HG03442 (cell line): ENCODE data around the gene GABARAP.
"Not testable (repeated sequence)": the region's sequence is repeated elsewhere in the genome, so short reads cannot be mapped to it uniquely, and the experiment has no call there.

ENCODE experiments used
- ATAC-seq: cut with Tn5 transposase; IDR thresholded peaks from one replicate; pipeline ENCODE4 v1.9.1; 2021; ENCODE audit warnings: mild to moderate bottlenecking, moderate library complexity; ENCODE audit not compliant: unreplicated experiment

GABARAP gene

DNA sequence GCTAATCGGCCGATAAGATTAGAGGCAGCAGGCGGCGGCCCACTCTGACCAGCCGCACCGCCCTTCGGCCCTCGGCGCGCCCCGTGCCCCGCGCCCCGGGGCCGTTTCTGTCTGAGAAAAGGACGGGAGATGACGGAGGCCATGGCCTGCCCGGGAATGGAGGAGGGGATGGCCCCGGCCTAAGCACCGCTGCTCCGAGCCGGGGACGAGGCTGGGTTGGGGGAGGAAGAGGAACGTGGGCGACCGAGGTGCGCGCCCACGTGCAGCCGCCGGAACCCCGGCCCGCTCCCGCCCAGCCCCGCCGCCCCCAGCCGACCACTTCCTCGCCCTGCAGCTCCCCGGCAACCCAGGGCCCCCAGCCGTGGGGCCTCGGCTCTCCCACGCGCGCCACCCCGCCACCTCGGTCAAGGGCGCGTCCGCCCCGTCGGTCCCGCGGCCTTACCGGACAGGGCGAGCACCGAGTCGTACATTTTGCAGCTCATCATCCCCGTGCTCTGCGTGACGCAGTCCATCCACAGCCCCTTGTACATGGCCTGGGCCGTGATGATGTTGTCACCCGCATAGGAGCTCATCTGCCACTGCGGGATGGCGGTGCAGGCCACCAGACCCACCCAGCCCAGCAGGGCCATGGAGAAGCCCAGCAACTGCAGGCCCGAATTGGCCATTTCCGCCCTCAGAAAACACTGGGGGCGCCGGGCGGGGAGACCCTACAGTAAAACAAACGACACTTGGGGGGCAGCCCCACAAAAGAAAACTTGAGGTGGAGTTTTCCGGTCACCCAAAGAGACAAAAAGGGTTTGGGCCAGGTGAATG lies 19.3 kb upstream of the GABARAP start:
- ATAC-seq = no peak

DNA sequence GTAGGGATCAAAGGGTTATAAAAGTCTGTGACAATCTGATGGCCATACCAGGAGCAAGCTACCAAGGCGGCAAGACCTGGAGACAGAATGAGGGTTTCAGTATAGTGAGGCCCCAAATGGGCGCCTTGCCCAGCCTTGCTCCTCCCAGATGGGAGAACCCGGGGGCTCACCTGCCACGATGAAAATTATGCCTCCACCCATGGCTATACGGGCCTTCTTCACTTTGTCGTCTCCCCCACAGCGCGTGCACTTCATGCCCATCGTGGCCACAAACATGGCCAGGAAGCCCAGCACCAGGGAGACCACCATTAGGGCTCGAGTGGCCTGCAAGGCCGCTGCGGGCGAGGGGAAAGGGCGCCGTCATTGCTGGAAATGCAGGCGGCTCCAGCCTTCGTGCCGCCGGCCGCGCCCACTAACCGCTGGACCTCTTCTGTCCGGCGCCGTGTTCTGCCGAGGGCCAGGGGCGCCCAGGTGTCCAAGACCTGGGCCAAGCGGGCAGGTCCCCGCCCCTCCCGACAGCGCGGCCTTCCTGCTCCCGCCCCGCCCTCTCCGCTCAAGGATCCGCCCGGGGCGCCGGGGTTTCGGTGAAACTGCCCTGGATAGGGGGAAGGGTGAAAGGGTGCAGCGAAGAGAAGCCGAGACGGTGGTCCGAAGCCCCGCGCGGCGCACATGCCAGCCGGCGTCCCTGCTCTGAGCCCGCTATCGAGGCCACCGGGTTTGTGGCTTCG lies 18.6 kb upstream of the GABARAP start:
- no peak for ATAC-seq

DNA sequence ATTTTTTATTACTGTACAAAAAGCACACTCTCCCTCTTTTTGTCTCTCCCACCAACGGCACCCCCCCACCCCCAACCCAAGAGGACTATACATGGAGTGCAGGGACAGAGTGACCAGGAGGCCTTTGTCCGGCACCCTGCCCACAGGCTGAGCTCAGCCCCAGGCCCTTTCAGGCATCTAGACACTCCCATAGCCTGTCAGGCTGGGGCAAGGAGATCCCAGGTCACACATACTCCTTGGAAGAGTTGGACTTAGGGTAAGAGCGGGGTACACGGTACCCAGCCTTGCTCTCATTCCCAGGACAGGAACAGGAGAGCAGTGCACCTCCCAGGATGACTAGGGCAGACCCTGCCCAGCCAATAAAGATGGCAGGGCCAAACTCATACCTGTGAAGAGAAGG lies 17.9 kb upstream of the GABARAP start:
- no peak for ATAC-seq

DNA sequence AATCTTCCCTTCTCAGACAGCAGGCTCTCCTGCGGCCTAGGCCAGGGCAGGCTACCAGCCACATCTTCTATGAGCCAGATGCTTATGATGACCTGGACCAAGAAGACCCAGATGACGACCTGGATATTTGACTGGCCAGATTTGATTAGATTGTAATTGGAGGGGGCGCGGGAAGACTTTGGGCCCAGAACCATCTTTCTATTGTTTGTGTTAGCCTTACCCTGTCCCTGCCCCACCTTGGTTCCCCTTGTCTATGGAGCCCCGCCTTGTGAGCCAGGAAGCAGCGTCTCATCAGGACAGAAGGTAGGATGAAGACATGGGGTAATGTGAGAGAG lies 17.3 kb upstream of the GABARAP start:
- no peak for ATAC-seq

DNA sequence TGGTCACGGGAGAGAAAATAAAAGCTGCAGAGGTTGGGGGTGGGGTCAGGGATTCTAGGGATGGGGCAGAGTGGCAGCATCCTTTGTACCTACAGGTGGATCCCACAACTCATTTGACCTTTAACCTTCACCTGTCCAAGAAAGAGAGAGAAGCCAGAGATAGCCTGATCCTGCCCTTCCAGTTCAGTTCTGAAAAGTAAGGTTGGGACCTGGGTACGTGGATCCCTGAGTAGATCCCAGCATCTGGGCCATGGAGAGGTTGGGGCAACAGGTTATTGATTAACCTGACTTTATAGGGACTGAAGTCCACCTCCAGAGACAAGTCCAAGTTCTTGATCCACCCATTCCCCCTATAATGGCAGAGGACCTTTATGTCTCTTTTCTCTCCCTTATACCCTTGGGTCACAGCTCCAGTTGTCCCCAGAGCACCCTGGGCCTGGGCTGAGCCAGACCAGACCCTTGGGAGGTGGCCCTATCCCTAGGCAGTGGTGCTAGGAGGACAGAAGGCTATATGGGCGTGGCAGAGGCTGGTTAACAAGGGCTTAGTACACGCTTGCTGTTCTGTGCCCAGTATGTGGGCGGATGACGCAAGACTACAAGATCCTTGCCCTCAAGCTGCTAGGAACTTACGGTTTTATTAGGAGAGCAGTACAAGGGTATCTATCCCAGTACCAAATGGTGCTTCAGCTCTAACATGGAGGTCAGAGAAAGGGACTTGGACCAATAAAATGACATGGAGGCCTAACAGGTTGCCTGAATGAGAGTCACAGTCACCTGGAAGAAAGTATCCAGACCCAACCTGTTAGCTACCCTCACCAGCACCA lies 16.7 kb upstream of the GABARAP start:
- ATAC-seq = no peak

DNA sequence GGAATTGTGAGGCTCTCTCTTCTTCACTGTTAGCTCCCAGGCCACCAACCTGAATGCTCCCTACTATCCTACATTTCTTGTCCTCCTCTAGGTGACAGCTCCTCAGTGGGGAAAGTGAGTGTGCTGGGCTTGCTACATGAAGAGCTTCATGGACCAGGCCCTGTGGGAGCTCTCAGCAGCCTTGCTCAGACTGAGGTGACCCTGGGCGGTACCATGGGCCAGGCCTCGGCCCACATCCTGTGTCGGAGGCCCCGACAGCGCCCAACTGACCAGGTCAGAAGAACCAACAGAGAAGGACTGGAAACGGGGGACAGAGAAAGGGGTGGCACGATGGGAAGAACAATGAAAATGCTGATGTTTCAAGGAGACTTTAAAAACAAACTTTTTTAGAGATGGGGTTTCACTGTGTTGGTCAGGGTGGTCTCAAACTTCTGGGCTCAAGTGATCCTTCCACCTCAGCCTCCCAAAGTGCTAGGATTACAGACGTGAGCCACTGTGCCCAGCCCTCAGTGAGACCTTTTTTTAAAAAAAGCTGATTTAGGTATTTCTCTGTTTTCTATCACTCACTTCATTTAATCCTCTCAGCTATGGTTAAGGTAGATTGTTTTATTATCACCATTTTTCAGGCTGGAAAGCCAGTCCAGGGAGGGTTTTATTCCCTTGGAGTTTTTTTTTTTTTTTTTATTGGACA lies 14.7 kb upstream of the GABARAP start:
- ATAC-seq = no peak

DNA sequence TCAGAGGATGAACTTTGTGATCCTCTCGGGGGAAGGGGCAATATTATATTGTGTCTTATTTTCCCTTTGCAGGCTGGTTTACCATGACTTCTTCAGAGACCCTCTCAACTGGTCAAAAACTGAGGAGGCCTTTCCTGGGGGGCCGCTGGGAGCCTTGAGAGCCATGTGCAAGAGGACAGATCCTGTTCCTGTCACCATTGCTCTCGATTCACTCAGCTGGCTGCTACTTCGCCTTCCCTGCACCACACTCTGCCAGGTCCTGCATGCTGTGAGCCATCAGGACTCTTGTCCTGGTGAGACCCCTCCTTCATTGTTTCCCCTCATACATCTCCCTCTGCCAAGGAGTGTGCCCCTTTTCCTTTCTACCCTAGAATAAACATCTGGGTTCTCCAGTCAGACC lies 12.3 kb upstream of the GABARAP start:
- ATAC-seq = no peak

DNA sequence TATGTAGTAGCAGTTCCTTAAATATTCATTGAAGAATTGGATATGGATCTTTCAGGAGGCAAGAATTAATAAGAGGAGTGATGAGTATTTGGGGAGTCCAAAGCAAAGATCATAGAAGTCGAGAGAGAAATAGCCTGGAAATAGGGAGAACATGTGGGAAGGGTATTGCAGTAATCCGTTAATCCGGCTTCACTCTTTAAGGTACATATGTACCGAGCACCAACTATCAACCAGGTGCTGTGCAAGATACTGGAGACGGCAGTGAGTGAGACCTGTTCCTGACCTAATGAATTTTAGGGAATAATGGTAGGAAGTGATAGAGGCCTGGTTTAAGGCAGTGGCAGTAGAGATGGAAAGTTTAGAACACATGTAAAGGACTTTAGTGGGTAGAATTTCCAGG lies 10.8 kb upstream of the GABARAP start:
- ATAC-seq = no peak

DNA sequence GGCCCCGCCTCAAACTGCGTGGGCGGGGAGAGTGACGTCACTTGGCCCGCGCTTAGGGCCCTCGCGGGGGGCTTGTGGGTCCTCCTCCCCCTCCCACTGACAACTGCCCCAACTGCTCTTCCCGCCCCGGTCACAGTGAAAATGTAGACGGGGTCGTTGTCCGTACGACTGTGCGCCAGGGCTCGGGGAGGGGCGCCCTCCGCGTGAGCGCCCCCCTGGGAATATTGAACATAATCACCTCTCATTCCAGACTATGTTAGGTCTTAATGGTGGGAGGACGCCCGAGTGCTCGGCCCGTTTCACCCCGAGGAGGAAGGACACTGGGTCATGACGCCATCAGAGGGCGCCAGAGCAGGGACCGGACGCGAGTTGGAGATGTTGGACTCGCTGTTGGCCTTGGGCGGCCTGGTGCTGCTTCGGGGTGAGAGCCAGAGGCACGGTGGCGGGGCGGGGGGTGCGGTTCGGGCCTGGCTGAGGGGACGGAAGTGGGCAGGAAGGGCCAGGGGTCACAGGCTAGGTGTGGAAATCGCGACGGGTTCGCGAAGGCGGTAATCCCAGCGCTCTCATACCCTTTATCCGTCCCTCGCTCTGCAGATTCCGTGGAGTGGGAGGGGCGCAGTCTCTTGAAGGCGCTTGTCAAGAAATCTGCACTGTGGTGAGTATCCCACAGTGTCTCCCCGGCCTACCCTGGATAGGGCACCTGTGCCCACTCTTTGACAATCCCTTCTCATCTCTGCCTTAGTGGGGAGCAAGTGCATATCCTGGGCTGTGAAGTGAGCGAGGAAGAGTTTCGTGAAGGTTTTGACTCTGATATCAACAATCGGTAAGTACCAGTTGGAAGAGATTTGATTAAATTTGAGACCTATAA lies 10.2 kb upstream of the GABARAP start, which contains the start of gene ELP5:
ELP5 (plus strand) TSS at position 40 of the 868 bp plus-strand sequence; CDS start at position 376, 336 bp downstream.
- ATAC-seq = peak; percentile 57

DNA sequence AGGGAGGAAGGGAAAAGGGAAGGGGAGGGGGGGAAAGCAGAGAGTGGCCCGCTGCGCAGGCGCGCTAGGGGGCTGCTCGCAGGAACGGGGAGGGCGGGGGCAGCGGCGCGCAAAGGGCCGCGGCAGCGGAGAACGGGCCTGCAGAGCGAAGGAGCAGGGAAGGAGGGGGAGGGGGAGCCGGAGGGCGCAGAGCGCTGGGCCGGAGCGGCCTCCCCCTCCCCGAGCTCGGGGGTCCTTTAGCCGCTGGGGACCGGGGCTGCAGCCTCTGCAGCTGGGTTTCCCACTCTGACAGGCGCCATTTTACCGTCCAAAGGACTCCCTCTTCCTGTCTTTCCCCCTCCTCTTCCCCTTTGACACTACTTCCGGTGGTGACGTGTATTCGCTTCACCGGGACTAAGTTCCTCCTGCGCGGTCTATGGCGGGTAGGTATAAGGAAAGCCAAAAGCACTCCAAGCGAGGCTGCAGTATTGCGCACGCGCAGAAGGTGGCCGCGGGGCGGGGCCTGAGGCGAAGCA lies 9.5 kb upstream of the GABARAP start, which contains the start of gene CTDNEP1:
CTDNEP1 (minus strand) TSS at position 74 of the 515 bp plus-strand sequence. CDS start 438 bp downstream, outside the sequence.
- ATAC-seq = peak; percentile 73

DNA sequence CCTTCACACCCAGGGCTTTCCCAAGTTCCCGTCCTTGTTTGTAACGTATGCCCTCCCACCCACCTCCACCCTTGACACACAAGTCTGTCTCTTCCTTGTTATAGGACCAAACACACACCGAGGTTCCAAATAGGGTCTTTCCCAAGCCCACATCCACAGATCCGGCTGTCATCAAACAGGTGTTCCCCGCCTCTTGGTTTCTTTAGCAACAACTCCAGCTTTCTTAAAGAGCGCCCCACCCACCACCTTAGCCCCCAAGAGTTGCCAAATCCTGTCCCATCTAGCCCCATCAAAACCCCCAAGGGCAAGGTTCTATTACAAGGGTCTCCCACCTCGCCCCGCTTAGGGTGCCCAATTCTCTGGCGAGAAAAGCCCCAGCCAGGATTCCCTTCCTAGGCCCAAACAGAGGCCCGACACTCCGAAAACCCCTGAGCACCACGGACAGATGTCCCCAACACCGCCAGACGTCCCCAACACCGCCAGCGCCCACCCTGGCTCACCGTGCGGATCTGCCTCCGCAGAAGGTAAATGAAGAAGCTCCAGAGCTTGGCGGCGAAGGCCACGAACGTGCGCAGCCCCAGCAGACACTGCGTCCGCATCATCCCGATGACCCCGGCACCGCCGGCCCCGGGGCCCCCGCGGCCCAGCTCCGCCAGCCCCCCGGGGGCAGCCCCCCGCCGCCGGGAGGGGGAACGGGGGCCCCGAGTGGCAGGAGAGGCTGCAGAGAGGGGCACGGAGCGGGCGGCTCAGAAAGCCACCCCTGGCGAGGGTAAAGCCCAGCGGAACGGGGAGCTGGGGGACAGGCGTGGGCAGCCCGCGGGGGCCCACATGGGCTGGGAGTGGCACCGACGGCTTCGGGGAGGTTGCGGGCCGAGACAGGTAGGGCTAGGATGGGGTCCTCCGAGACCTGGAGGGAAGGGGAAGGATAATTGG lies 8.7 kb upstream of the GABARAP start:
- no peak for ATAC-seq

DNA sequence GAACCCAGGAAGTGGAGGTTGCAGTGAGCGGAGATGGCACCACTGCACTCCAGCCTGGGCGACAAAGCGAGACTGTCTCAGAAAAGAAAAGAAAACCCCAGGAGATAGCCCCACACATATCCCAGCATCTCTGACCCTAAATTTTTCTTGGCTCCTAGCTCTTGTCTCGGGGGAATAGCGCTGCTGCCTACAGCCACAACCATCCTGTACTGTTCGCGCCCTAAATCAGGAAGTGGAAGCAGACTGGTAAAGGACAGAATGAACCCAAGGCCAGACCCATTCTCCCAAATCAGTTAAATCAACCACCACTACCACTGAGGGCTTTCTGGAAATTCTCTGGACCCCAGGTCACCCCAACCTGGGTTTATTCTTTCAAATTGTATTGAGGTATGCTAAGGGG lies 7.6 kb upstream of the GABARAP start:
- ATAC-seq = no peak

DNA sequence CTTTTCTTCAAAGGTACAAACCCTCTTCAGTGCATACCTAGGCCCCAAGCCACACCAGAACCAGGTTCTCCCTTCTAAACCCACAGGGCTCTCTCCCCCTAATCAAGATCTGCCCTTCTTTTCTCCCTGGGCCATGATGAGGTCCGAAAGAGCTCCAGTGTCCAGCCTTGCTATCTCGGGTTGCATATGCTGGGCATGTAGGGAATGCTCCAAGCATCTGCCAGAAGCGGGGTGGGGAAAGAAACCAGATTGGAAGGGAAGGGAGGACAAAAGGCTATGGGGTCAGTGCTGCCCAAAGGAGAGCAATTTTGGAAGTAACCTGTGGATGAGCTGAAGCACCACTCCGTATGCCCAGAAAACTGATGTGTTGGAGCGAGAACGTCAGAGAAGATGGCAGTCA lies 7.0 kb upstream of the GABARAP start:
- no peak for ATAC-seq

DNA sequence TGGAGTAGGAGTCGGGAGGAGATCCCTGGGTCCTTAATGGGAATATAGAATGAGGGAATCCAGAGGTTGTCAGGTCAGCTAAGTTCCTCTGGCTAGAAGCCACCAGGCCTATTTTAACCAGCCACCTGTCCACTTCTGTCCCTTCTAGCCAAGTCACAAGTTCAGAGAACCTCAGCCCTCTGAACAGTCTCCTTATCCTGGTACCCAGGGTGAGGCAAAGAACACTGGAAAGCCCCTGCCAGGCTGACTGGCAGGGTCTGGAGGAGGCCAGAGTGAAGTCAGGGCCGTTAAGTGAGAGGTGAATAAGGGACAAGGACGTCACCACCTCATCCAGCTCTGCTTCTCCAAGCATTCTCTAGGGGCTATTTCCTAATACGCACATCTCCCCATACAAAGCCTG lies 6.5 kb upstream of the GABARAP start:
- no peak for ATAC-seq

DNA sequence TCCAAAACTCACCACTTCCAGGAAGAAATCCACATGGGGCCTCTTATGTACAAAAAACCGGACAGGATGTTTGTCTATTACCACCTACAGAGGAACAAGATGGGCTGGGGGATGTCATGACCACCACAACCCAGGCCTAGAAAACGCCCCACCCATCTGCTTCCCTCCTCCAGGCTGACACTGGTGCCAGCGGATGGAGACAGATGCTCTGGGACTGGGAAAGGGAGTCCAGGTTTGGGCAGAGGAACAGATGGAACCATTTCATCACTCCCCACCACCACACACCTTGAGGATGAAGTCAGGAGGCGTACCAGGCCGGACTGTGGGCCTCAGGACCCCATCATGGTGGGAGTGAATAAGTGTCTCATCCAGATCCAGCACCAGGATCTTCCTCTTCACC lies 4.5 kb upstream of the GABARAP start:
- ATAC-seq = no peak

DNA sequence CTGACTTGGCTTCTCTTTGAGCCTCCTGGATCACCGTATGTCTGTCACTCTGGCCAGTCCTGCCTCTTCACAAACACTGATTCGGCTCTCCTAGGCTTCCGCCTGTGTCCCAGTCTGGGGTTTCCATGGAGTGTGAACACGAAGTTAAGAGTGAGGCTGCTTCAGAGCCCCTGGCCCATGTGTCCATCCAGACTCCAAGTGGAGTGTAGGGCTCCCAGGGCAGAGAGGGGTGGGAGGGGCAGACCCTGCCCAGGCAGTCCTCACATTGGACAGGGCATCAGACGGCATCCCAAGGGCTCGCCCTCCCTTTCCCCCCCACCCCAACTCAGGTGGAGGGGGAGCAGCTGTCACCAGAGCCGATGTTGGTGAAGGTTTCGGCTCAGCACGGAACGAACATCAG lies 1.6 kb upstream of the GABARAP start:
- not testable (repeated sequence) for ATAC-seq

DNA sequence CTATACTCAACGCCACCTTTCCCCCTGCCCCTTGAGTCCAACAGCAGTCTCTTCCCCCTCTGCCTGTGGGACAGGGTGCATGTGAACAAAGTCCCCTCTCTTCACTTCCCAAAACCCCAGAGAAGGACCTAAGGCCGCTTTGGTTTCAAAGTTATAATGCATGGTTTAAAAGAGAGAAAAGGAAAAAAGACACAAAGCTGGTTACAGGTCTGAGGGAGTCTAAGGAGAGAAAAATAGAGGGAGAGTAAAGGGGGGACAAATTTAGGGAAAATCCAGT lies 1.1 kb upstream of the GABARAP start:
- ATAC-seq = no peak

DNA sequence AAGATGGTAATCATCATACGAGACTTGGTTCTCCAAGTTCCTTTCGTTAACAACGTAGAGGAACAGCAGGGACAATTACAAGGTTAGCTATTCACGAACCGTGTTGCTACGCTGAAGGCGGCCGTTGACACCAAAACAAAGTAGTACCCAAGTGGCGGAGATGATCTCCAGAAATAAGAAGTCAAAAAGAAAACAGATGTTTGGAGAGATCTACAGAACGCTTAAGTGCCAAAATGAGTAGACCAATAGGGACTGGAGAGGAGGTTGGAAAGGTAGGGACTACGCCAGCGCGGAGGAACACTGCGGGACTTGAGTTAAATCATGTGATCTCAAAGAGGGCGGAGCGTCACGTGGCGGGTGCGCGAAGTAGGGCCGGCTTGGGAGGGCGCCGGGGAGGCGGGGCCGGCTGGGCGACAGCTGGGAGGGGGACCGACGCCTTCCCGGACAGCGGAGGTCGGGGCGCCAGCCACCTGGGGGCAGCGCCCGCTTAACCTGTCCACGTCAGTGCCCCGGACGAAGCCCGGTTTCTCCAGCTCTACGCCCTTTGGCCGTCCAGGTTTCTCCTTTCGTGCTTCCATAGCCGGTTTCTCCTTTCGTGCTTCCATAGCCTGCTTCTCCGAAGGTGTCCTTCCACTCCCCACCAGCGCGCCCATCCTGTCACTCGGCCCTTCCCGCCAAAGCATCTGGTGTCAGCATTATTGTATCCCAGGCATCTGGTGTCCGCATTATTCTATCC lies 636 bp upstream of the GABARAP start:
- peak; percentile 35 for ATAC-seq
